Measurements from ENCODE around the gene OCRL.
"Not testable (repeated sequence)": the region's sequence is repeated elsewhere in the genome, so short reads cannot be mapped to it uniquely, and the experiment has no call there.

DNA sequence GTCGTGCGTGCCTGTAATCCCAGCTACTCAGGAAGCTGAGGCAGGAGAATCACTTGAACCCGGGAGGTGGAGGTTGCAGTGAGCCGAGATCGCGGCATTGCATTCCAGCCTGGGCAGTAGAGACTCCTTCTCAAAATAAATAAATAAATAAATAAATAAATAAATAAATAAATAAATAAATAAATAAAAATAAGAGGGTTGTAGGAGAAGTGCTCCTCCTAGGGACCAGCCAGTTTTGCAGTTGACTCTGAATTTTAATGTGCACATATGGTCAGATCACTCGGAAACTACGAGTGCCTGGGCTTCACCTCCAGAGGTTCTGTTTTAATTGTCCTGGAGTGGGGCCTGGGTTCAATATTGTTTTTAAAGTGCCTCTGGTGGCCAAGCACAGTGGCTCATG lies 14.8 kb downstream of the OCRL start:
- not testable (repeated sequence) for TF ChIP-seq CTCF (IDR thresholded peaks at IDR 0.05); EZH2 (IDR thresholded peaks at IDR 0.05; ENCODE audit: borderline replicate concordance, insufficient read depth, low read depth, low read length, poor library complexity, severe bottlenecking)
